GM23338 (cell line): Measurements from ENCODE around the gene IFIT1B. TPM values are rescaled to one million over a fixed set of nuclear protein-coding genes. Genes with fewer than 3 reads are reported as not detected.

Source experiments
- ATAC-seq: fragments of 200-7000 bp; cut with Tn5 transposase; 3 replicates; pipeline ENCODE4 v1.9.1; 2020
- DNase-seq: peaks from one replicate; pipeline ENCODE4 v3.0.0-alpha.2; 2015; ENCODE audit warnings: low spot score
- H2AFZ ChIP-seq: fragments of 200-600 bp; sonication (generic); 2 replicates; pipeline ENCODE4 v1.8.0; 2016; ENCODE audit warnings: antibody characterized with exemption, mild to moderate bottlenecking, moderate library complexity
- H3F3A ChIP-seq: fragments of 200-600 bp; sonication (generic); replicated peaks from 2 replicates; pipeline ENCODE4 v1.8.0; 2017; ENCODE audit warnings: antibody characterized with exemption, mixed run types, low read depth
- H3K27ac ChIP-seq: fragments of 200-600 bp; sonication (generic); 2 replicates; pipeline ENCODE4 v1.6.1; 2016; ENCODE audit warnings: low read depth
- H3K27me3 ChIP-seq: fragments of 200-600 bp; sonication (generic); 2 replicates; pipeline ENCODE4 v1.8.0; 2016; ENCODE audit warnings: mild to moderate bottlenecking, mixed run types, moderate library complexity; ENCODE audit not compliant: insufficient read depth
- H3K36me3 ChIP-seq: fragments of 200-600 bp; sonication (generic); 2 replicates; pipeline ENCODE4 v1.8.0; 2016; ENCODE audit warnings: mild to moderate bottlenecking; ENCODE audit not compliant: insufficient read depth
- H3K4me1 ChIP-seq: fragments of 200-600 bp; sonication (generic); 2 replicates; pipeline ENCODE4 v1.8.0; 2016; ENCODE audit warnings: mild to moderate bottlenecking, moderate library complexity; ENCODE audit not compliant: insufficient read depth
- H3K4me2 ChIP-seq: fragments of 200-600 bp; sonication (generic); 2 replicates; pipeline ENCODE4 v1.7.1; 2017; ENCODE audit warnings: mixed run types
- H3K4me3 ChIP-seq: fragments of 200-600 bp; sonication (generic); 2 replicates; pipeline ENCODE4 v1.6.1; 2016; ENCODE audit warnings: mixed run types
- H3K79me2 ChIP-seq: fragments of 200-600 bp; sonication (generic); replicated peaks from 2 replicates; pipeline ENCODE4 v1.8.0; 2017; ENCODE audit warnings: mild to moderate bottlenecking; ENCODE audit not compliant: insufficient read depth
- H3K9me2 ChIP-seq: fragments of 200-600 bp; sonication (generic); 2 replicates; pipeline ENCODE4 v1.8.0; 2017; ENCODE audit not compliant: insufficient read depth
- H4K20me1 ChIP-seq: fragments of 200-600 bp; sonication (generic); replicated peaks from 2 replicates; pipeline ENCODE4 v1.8.0; 2017; ENCODE audit warnings: mild to moderate bottlenecking; ENCODE audit not compliant: insufficient read depth
- H3K27ac Mint-ChIP-seq: 2 replicates; pipeline ENCODE4 v1.8.0; 2020; ENCODE audit warnings: inconsistent platforms, mild to moderate bottlenecking, moderate library complexity, mixed read lengths
- H3K27me3 Mint-ChIP-seq: 3 replicates; pipeline ENCODE4 v1.8.0; 2022; ENCODE audit warnings: low read depth, mild to moderate bottlenecking, moderate library complexity, mixed read lengths, inconsistent platforms; ENCODE audit not compliant: insufficient read depth, poor library complexity
- H3K36me3 Mint-ChIP-seq: 3 replicates; pipeline ENCODE4 v1.8.0; 2021; ENCODE audit warnings: low read depth, mild to moderate bottlenecking, inconsistent platforms, moderate library complexity, mixed read lengths
- H3K4me1 Mint-ChIP-seq: 3 replicates; pipeline ENCODE4 v1.8.0; 2020; ENCODE audit warnings: mild to moderate bottlenecking, inconsistent platforms, mixed read lengths
- H3K4me3 Mint-ChIP-seq: 3 replicates; pipeline ENCODE4 v1.8.0; 2021; ENCODE audit warnings: moderate library complexity, mild to moderate bottlenecking, inconsistent platforms, mixed read lengths
- H3K9me3 Mint-ChIP-seq: 3 replicates; pipeline ENCODE4 v1.8.0; 2020; ENCODE audit warnings: moderate library complexity, mild to moderate bottlenecking, inconsistent platforms, mixed read lengths
- CTCF ChIP-seq, 2 experiments: fragments of 200-600 bp in 1 of 2; sonication (generic) in 1 of 2; conservative IDR thresholded peaks; 2 replicates each; pipeline versions ENCODE4 v1.5.1 to v1.6.1; 2016 to 2017; ENCODE audit warnings: antibody characterized with exemption in 2 of 2, low read depth in 2 of 2, mild to moderate bottlenecking in 2 of 2, moderate library complexity in 1 of 2
- STAT1 ChIP-seq: IDR thresholded peaks from one replicate; pipeline ENCODE4 v1.6.1; 2016; ENCODE audit warnings: antibody characterized with exemption; ENCODE audit not compliant: unreplicated experiment
- ZNF114 ChIP-seq: fragments of 250-450 bp; sonication (Bioruptor Pico); IDR thresholded peaks from 2 replicates; pipeline ENCODE4 v1.5.0; 2020; ENCODE audit warnings: mild to moderate bottlenecking, moderate library complexity
- ZNF331 ChIP-seq: fragments of 250-450 bp; sonication (Bioruptor Pico); IDR thresholded peaks from 2 replicates; pipeline ENCODE4 v1.5.0; 2020; ENCODE audit warnings: low read depth, mild to moderate bottlenecking, moderate library complexity
- ZNF462 ChIP-seq: fragments of 250-450 bp; sonication (Bioruptor Pico); IDR thresholded peaks from 2 replicates; pipeline ENCODE4 v1.5.0; 2020; ENCODE audit warnings: mild to moderate bottlenecking, moderate library complexity
- polyA plus RNA-seq: library from polyadenylated mRNA; unstranded; fragments of >200 nt; fragmentation: Nextera tagmentation; extraction: Ambion mirVana; gene quantifications from 2 replicates; pipeline ENCODE4 v1.2.1, GENCODE V29; 2016
- total RNA-seq: library from RNA; depleted of rRNA; stranded (reverse); fragments of >200 nt; shearing (Covaris generic); gene quantifications from 2 replicates; pipeline ENCODE4 v1.2.3, GENCODE V29; 2014

Gene IFIT1B
- total and polyA plus RNA-seq, 2 experiments from 2014 or later = 0.10 TPM; not detected in 1

- H3K4me1 ChIP-seq = no peaks in the 10 kb centered on the region
- peak; percentile 72 for ATAC-seq
- Mint-ChIP-seq H3K36me3 (no peaks in the 10 kb centered on the region), H3K4me3 (no peak overlapping the region), H3K9me3 (no peaks in the 10 kb centered on the region; the same call in 2 of the 3 replicates), H3K4me1 (peaks cover 12% of the 10 kb centered on the region), H3K27me3 (peaks cover 2% of the 10 kb centered on the region), H3K27ac (no peak overlapping the region)
- no peaks in the 10 kb centered on the region for H3K9me2 ChIP-seq
- H3K36me3 ChIP-seq = no peaks in the 10 kb centered on the region
- H3K4me2 ChIP-seq = no peak overlapping the region
- TF ChIP-seq STAT1 = no peak
- peak; percentile 60 to 94 for TF ChIP-seq CTCF (conservative IDR thresholded peaks at IDR 0.05; ENCODE audit: low read depth in 2 of 2)
- no peak for TF ChIP-seq ZNF331 (CRISPR knock-in tag)
- no peak for TF ChIP-seq ZNF462 (CRISPR knock-in tag)
- TF ChIP-seq ZNF114 (CRISPR knock-in tag) = no peak
- no peak overlapping the region; the same call in 1 of the 2 replicates for H2AFZ ChIP-seq
- H3K4me3 ChIP-seq = no peak overlapping the region
- no peak overlapping the region for H3K27ac ChIP-seq
- no peaks in the 10 kb centered on the region for H3K27me3 ChIP-seq
- no peaks in the 10 kb centered on the region for H4K20me1 ChIP-seq
- no peaks in the 10 kb centered on the region for H3F3A ChIP-seq
- DNase-seq = peak; percentile 56
- H3K79me2 ChIP-seq = no peaks in the 10 kb centered on the region
Measured at GRCh38 chr10:89369156-89370105, 8.4 kb upstream of the IFIT1B start.
